ENCODE data around the gene NCEH1.
A peak's percentile ranks its signal among the peaks of the same experiment; 100 is the strongest.

NCEH1 gene

GRCh38 chr3:172641291-172641690 is 69.6 kb downstream of the NCEH1 start:
- Histone ChIP-seq H3K27me3 (ENCODE audit: insufficient read depth, poor library complexity, severe bottlenecking) (no peaks in the 10 kb centered on the region), H3K4me3 (ENCODE audit: severe bottlenecking) (no peak overlapping the region), H3K27ac (ENCODE audit: poor library complexity, severe bottlenecking) (no peak overlapping the region), H3K9me3 (ENCODE audit: severe bottlenecking) (no peaks in the 10 kb centered on the region), H3K36me3 (ENCODE audit: low read depth) (peaks cover 11% of the 10 kb centered on the region), H3K4me1 (ENCODE audit: insufficient read depth, poor library complexity, severe bottlenecking) (no peaks in the 10 kb centered on the region)
- TF ChIP-seq CTCF (IDR thresholded peaks at IDR 0.05; ENCODE audit: poor library complexity, severe bottlenecking), result no peak
- DNase-seq (ENCODE audit: low spot score) (no peak), ATAC-seq (ENCODE audit: low read depth) (no peak)

GRCh38 chr3:172640751-172641150 is 70.1 kb downstream of the NCEH1 start:
- DNase-seq (ENCODE audit: low spot score), result no peak
- H3K9me3 ChIP-seq (ENCODE audit: severe bottlenecking), result no peaks in the 10 kb centered on the region
- no peak for TF ChIP-seq CTCF (IDR thresholded peaks at IDR 0.05; ENCODE audit: poor library complexity, severe bottlenecking)
- ATAC-seq (ENCODE audit: low read depth), result no peak
- H3K36me3 ChIP-seq (ENCODE audit: low read depth), result peaks cover 14% of the 10 kb centered on the region
- no peak overlapping the region for H3K4me3 ChIP-seq (ENCODE audit: severe bottlenecking)
- no peaks in the 10 kb centered on the region for H3K27me3 ChIP-seq (ENCODE audit: insufficient read depth, poor library complexity, severe bottlenecking)
- H3K27ac ChIP-seq (ENCODE audit: poor library complexity, severe bottlenecking), result no peak overlapping the region
- H3K4me1 ChIP-seq (ENCODE audit: insufficient read depth, poor library complexity, severe bottlenecking), result peaks cover 2% of the 10 kb centered on the region

- Histone ChIP-seq H3K36me3 (ENCODE audit: low read depth) (peaks cover 20% of the 10 kb centered on the region), H3K27me3 (ENCODE audit: insufficient read depth, poor library complexity, severe bottlenecking) (no peaks in the 10 kb centered on the region), H3K4me3 (ENCODE audit: severe bottlenecking) (no peak overlapping the region), H3K4me1 (ENCODE audit: insufficient read depth, poor library complexity, severe bottlenecking) (peaks cover 4% of the 10 kb centered on the region), H3K9me3 (ENCODE audit: severe bottlenecking) (no peaks in the 10 kb centered on the region), H3K27ac (ENCODE audit: poor library complexity, severe bottlenecking) (no peak overlapping the region)
- no peak for DNase-seq (ENCODE audit: low spot score)
- peak; percentile 59; the same call in 2 of the 3 replicates for ATAC-seq (ENCODE audit: low read depth)
- no peak for TF ChIP-seq CTCF (IDR thresholded peaks at IDR 0.05; ENCODE audit: poor library complexity, severe bottlenecking)
These were observed 75.3 kb downstream of the NCEH1 start for GRCh38 chr3:172635588-172635987.

- H3K4me3 ChIP-seq (ENCODE audit: severe bottlenecking), result no peak overlapping the region
- H3K27me3 ChIP-seq (ENCODE audit: insufficient read depth, poor library complexity, severe bottlenecking), result no peaks in the 10 kb centered on the region
- H3K27ac ChIP-seq (ENCODE audit: poor library complexity, severe bottlenecking), result no peak overlapping the region
- no peak for ATAC-seq (ENCODE audit: low read depth)
- peaks cover 4% of the 10 kb centered on the region for H3K4me1 ChIP-seq (ENCODE audit: insufficient read depth, poor library complexity, severe bottlenecking)
- peaks cover 20% of the 10 kb centered on the region for H3K36me3 ChIP-seq (ENCODE audit: low read depth)
- no peaks in the 10 kb centered on the region for H3K9me3 ChIP-seq (ENCODE audit: severe bottlenecking)
- no peak for TF ChIP-seq CTCF (IDR thresholded peaks at IDR 0.05; ENCODE audit: poor library complexity, severe bottlenecking)
- DNase-seq (ENCODE audit: low spot score), result no peak
These were observed 75.9 kb downstream of the NCEH1 start for GRCh38 chr3:172634948-172635347.

GRCh38 chr3:172630316-172630715 is 80.6 kb downstream of the NCEH1 start:
- ATAC-seq (ENCODE audit: low read depth) (no peak), DNase-seq (ENCODE audit: low spot score) (no peak)
- Histone ChIP-seq H3K27ac (ENCODE audit: poor library complexity, severe bottlenecking) (no peak overlapping the region), H3K36me3 (ENCODE audit: low read depth) (peaks cover 15% of the 10 kb centered on the region), H3K9me3 (ENCODE audit: severe bottlenecking) (no peaks in the 10 kb centered on the region), H3K27me3 (ENCODE audit: insufficient read depth, poor library complexity, severe bottlenecking) (no peaks in the 10 kb centered on the region), H3K4me1 (ENCODE audit: insufficient read depth, poor library complexity, severe bottlenecking) (peaks cover 17% of the 10 kb centered on the region), H3K4me3 (ENCODE audit: severe bottlenecking) (no peak overlapping the region)
- no peak for TF ChIP-seq CTCF (IDR thresholded peaks at IDR 0.05; ENCODE audit: poor library complexity, severe bottlenecking)
